Tibial nerve (tissue), 4 donors: ENCODE measurements around the gene TBX1. TPM values are rescaled to one million over a fixed set of nuclear protein-coding genes. Genes with fewer than 3 reads are reported as not detected.

Experiments used
- DNase-seq, 2 donors: peaks; one replicate each; pipeline ENCODE4 v3.0.0-alpha.2; 2019; ENCODE audit warnings: low spot score in 2 of 2
- H3K27ac ChIP-seq, 4 donors: fragments of 200-600 bp; sonication (generic) in 3 of 4; one replicate each; pipeline ENCODE4 v1.5.1; 2017 to 2019; ENCODE audit warnings: mild to moderate bottlenecking in 1 of 4
- H3K27me3 ChIP-seq, 2 donors: fragments of 200-600 bp; sonication (generic) in 1 of 2; one replicate each; pipeline versions ENCODE4 v1.5.1 to v1.6.0; 2017 to 2019
- H3K36me3 ChIP-seq, 3 donors: fragments of 200-600 bp; sonication (generic); one replicate each; pipeline ENCODE4 v1.5.1; 2018 to 2019
- H3K4me1 ChIP-seq, 4 donors: fragments of 200-600 bp; sonication (generic) in 3 of 4; one replicate each; pipeline ENCODE4 v1.5.1; 2017 to 2019
- H3K4me3 ChIP-seq, 4 donors: fragments of 200-600 bp; sonication (generic) in 3 of 4; one replicate each; pipeline ENCODE4 v1.5.1; 2017 to 2019; ENCODE audit warnings: mild to moderate bottlenecking in 1 of 4, moderate library complexity in 1 of 4
- H3K9me3 ChIP-seq, 4 donors: fragments of 200-600 bp; sonication (generic) in 3 of 4; one replicate each; pipeline ENCODE4 v1.5.1; 2017 to 2019
- EP300 ChIP-seq, 2 donors: sonication (generic); formaldehyde crosslinking; IDR thresholded peaks; one replicate each; pipeline ENCODE4 v1.6.1; 2017; ENCODE audit warnings: antibody characterized with exemption in 2 of 2, mild to moderate bottlenecking in 1 of 2
- POLR2A ChIP-seq, 2 donors: fragments of 450-650 bp; IDR thresholded peaks; one replicate each; pipeline ENCODE4 v1.6.1; 2017; ENCODE audit warnings: antibody characterized with exemption in 2 of 2, mild to moderate bottlenecking in 2 of 2, moderate library complexity in 2 of 2
- WGBS, 2 donors: methylation state at CpG; one replicate each; pipeline ENCODE4 v1.1.5; 2018; 5-methylcytosine and 5-hydroxymethylcytosine counted together
- total RNA-seq, 4 donors: library from RNA; depleted of rRNA; stranded (reverse); fragments of >200 nt; gene quantifications; one replicate each; pipeline ENCODE4 v1.1.0, GENCODE V29; 2016
- TF ChIP-seq, protein P1 (sequence below), 5 experiments: fragments of 200-600 bp in 3 of 5; fragments of 450-650 bp in 2 of 5; sonication (generic) in 3 of 5; IDR thresholded peaks; one replicate each; pipeline ENCODE4 v1.5.1; 2016 to 2019; ENCODE audit warnings: antibody characterized with exemption in 5 of 5, mild to moderate bottlenecking in 3 of 5, moderate library complexity in 2 of 5

The TBX1 gene
- total RNA-seq, 4 donors from 2014 or later, result 0.42 to 3.6 (median 2.6) TPM

GRCh38 chr22:19730655-19731360 is 29.8 kb upstream of the TBX1 start:
- H3K4me1 ChIP-seq, result peaks cover 0 to 10% (median 6%) of the 10 kb centered on the region in 4 donors
- WGBS, 2 donors, result 2 to 18% methylated on average over 16 to 23 of the region's 48 CpGs
- peak; percentile 64 to 78 for DNase-seq
- no peak overlapping the region for H3K27ac ChIP-seq
- no peaks in the 10 kb centered on the region for H3K27me3 ChIP-seq
- no peaks in the 10 kb centered on the region for H3K36me3 ChIP-seq
- TF ChIP-seq EP300 (IDR thresholded peaks at IDR 0.05) (no peak), POLR2A (IDR thresholded peaks at IDR 0.05) (no peak)
- TF ChIP-seq, protein P1, sequence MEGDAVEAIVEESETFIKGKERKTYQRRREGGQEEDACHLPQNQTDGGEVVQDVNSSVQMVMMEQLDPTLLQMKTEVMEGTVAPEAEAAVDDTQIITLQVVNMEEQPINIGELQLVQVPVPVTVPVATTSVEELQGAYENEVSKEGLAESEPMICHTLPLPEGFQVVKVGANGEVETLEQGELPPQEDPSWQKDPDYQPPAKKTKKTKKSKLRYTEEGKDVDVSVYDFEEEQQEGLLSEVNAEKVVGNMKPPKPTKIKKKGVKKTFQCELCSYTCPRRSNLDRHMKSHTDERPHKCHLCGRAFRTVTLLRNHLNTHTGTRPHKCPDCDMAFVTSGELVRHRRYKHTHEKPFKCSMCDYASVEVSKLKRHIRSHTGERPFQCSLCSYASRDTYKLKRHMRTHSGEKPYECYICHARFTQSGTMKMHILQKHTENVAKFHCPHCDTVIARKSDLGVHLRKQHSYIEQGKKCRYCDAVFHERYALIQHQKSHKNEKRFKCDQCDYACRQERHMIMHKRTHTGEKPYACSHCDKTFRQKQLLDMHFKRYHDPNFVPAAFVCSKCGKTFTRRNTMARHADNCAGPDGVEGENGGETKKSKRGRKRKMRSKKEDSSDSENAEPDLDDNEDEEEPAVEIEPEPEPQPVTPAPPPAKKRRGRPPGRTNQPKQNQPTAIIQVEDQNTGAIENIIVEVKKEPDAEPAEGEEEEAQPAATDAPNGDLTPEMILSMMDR (IDR thresholded peaks at IDR 0.05), result peak; percentile 92 to 99 (median 96)
- H3K9me3 ChIP-seq, result no peaks in the 10 kb centered on the region
- H3K4me3 ChIP-seq, result peak overlapping the region in 3 of 4 donors; percentile 4 to 47 (median 35)

DNA sequence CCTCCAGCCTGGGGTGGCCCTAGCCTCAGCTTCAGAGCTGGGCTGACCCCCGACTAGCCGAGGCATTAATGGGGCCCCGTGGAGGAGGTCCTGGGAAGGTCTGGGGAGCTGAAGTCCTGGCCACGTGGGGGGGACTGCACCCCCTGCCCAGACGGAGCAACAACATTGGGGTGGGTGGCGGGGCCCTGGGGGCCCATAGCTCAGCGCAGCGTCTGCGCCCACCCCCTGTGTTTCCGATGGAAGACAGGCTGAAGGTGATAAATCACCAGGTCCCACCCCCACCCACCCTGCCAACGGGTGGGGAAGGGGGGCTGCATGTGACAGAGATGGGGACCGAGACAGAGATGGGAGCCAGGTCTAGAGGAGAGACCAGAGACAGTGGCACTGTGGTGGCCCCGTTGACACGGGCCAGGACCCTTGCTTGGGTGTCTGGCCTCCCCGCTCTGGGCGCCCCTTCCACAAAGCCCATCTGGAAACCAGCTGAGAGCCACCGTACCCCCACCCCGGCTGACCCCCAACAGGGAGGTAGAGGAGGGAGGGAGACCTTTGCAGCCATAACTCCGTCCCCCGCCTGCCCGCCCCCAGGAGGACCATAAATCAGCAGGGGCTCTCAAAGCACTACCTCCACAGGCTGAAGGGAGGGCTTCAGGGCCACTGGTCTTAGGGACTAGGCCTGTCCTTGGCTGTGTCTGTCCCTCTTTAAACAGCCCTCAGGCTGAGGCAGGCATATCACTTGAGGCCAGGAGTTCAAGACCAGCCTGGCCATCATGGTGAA is 29.0 kb upstream of the TBX1 start:
- TF ChIP-seq POLR2A (IDR thresholded peaks at IDR 0.05), result no peak
- no peak for TF ChIP-seq EP300 (IDR thresholded peaks at IDR 0.05)
- TF ChIP-seq, protein P1 (IDR thresholded peaks at IDR 0.05), result no peak
- Histone ChIP-seq H3K27me3 (no peaks in the 10 kb centered on the region), H3K4me1 (peaks cover 0 to 10% (median 6%) of the 10 kb centered on the region in 4 donors), H3K27ac (no peak overlapping the region), H3K4me3 (no peak overlapping the region), H3K36me3 (no peaks in the 10 kb centered on the region), H3K9me3 (no peaks in the 10 kb centered on the region)
- DNase-seq, result no peak
- WGBS, 2 donors, result 64 to 85% methylated on average over 9 to 21 of the region's 21 CpGs

DNA sequence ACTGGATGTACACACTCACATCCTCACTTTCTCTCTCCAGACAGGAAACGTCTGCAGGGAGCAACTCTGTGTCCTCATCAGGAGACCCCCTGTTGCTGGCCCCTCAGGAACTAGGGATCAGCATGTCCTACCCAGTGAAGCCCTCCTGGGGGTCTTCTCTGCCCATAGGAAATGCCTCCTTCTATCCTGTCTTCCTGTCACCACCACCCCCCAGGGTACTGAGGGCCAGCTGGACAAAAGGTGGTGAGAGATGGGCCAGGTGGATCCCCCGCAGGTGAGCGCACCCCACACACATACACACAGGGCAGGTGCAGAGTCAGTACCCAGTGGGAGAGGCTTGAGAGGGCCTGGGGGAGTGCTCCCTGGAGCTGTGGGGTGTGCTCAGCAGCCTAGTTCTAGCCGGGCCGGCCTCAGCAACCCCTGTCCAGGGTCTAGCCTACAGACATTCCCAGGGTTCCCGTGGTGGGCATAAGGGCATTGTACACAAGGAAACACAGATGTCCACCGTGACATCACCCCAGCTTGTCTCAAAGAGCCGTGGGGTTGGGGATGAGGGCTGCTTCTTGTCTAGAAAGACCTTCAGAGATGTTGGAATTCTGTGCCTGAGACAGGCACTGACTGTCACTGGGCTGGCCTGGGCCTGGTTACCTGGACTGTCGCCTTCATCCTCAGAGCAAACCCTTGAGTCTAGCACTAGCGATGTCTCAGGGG is 28.0 kb upstream of the TBX1 start:
- no peak for TF ChIP-seq POLR2A (IDR thresholded peaks at IDR 0.05)
- TF ChIP-seq EP300 (IDR thresholded peaks at IDR 0.05), result no peak
- TF ChIP-seq, protein P1 (IDR thresholded peaks at IDR 0.05), result no peak
- Histone ChIP-seq H3K4me3 (no peak overlapping the region), H3K4me1 (peaks cover 0 to 10% (median 6%) of the 10 kb centered on the region in 4 donors), H3K36me3 (no peaks in the 10 kb centered on the region), H3K9me3 (no peaks in the 10 kb centered on the region), H3K27me3 (no peaks in the 10 kb centered on the region), H3K27ac (no peak overlapping the region)
- no peak for DNase-seq
- WGBS, 2 donors, result 81 to 84% methylated on average over 9 to 10 of the region's 10 CpGs

DNA sequence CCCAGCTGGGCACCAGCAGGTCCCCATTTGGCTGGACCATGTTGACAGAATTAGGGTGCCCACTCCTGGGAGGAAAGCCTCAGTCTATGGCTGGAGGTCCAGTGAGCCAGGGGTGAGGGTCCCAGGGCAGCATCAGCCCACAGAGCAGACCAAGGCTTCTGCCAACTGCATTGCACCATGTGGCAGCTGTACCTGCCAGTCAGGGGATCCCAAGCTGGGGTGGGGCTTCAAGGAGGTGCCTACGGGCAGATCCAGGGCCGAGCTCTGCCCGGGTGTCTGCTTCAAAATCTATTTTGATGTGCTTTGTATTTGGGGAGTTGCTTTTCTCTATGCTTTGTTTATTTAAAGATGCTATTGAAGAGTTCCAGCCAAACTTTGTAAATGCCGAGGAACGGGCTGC is 26.8 kb upstream of the TBX1 start:
- no peak overlapping the region for H3K27ac ChIP-seq
- no peaks in the 10 kb centered on the region for H3K9me3 ChIP-seq
- H3K4me3 ChIP-seq, result no peak overlapping the region
- H3K4me1 ChIP-seq, result peaks cover 0 to 17% (median 6%) of the 10 kb centered on the region in 4 donors
- no peaks in the 10 kb centered on the region for H3K36me3 ChIP-seq
- TF ChIP-seq POLR2A (IDR thresholded peaks at IDR 0.05), result no peak
- TF ChIP-seq EP300 (IDR thresholded peaks at IDR 0.05), result no peak
- TF ChIP-seq, protein P1 (IDR thresholded peaks at IDR 0.05), result no peak
- peaks cover 0 to 6% of the 10 kb centered on the region in 2 donors for H3K27me3 ChIP-seq
- WGBS, 2 donors, result 43 to 75% methylated on average over 2 to 5 of the region's 5 CpGs
- DNase-seq, result no peak
